Measurements from ENCODE around the gene RRBP1.
"Not testable (repeated sequence)": the region's sequence is repeated elsewhere in the genome, so short reads cannot be mapped to it uniquely, and the experiment has no call there.

RRBP1 gene

GRCh38 chr20:17663040-17663399 lies 19.0 kb downstream of the RRBP1 start:
- no peak for DNase-seq (ENCODE audit: low spot score)
- POLR2A ChIA-PET (ENCODE audit: low non-redundant PET): no interaction called here
- CTCF ChIA-PET: no interaction called here
- no peak for TF ChIP-seq CTCF (conservative IDR thresholded peaks at IDR 0.05; ENCODE audit: low read depth)
- H3K27ac ChIP-seq: no peak overlapping the region

- H3K27ac ChIP-seq: no peak overlapping the region
- ChIA-PET CTCF (interaction anchor here (0.7 kb wide), 1 partner anchor 10 kb away, joined by 3 read pairs; no protein-coding TSS in a partner anchor), POLR2A (ENCODE audit: low non-redundant PET) (no interaction called here)
- no peak for TF ChIP-seq CTCF (conservative IDR thresholded peaks at IDR 0.05; ENCODE audit: low read depth)
- no peak for DNase-seq (ENCODE audit: low spot score)
These were observed 19.6 kb downstream of the RRBP1 start for GRCh38 chr20:17662333-17663039.

GRCh38 chr20:17661121-17661744 lies 20.8 kb downstream of the RRBP1 start:
- ChIA-PET CTCF (interaction anchor here (0.7 kb wide), 1 partner anchor 9 kb away, joined by 3 read pairs; no protein-coding TSS in a partner anchor), POLR2A (ENCODE audit: low non-redundant PET) (no interaction called here)
- DNase-seq (ENCODE audit: low spot score): no peak
- no peak for TF ChIP-seq CTCF (conservative IDR thresholded peaks at IDR 0.05; ENCODE audit: low read depth)
- H3K27ac ChIP-seq: no peak overlapping the region

- DNase-seq (ENCODE audit: low spot score): no peak
- POLR2A ChIA-PET (ENCODE audit: low non-redundant PET): no interaction called here
- no peak overlapping the region for H3K27ac ChIP-seq
- CTCF ChIA-PET: no interaction called here
- TF ChIP-seq CTCF (conservative IDR thresholded peaks at IDR 0.05; ENCODE audit: low read depth): no peak
These were observed 21.4 kb downstream of the RRBP1 start for GRCh38 chr20:17660667-17661066.

- TF ChIP-seq CTCF (conservative IDR thresholded peaks at IDR 0.05; ENCODE audit: low read depth): no peak
- no peak for DNase-seq (ENCODE audit: low spot score)
- POLR2A ChIA-PET (ENCODE audit: low non-redundant PET): no interaction called here
- H3K27ac ChIP-seq: no peak overlapping the region
- CTCF ChIA-PET: no interaction called here
These were observed 22.2 kb downstream of the RRBP1 start for GRCh38 chr20:17659801-17660200.

- H3K27ac ChIP-seq; DNase-seq (ENCODE audit: low spot score); POLR2A ChIA-PET (ENCODE audit: low non-redundant PET); CTCF ChIA-PET: not testable (repeated sequence)
These were observed 22.7 kb downstream of the RRBP1 start for GRCh38 chr20:17659344-17659743.

GRCh38 chr20:17658648-17658993 lies 23.4 kb downstream of the RRBP1 start:
- TF ChIP-seq CTCF (conservative IDR thresholded peaks at IDR 0.05; ENCODE audit: low read depth): no peak
- CTCF ChIA-PET: no interaction called here

More at GRCh38 chr20:17658648-17658993, 23.4 kb downstream of the RRBP1 start:
- DNase-seq (ENCODE audit: low spot score): no peak
- POLR2A ChIA-PET (ENCODE audit: low non-redundant PET): no interaction called here
- no peak overlapping the region for H3K27ac ChIP-seq

Data from RWPE1 (cell line).